HepG2 (cell line): ENCODE data around the gene PLET1. TPM values are rescaled to one million over a fixed set of nuclear protein-coding genes. Genes with fewer than 3 reads are reported as not detected.

Experiments
- EHMT2 ChIP-seq: fragments of 200-600 bp; sonication (generic); IDR thresholded peaks from 2 replicates; pipeline ENCODE4 v1.7.0; 2017; ENCODE audit warnings: antibody characterized with exemption, low read depth, low read length, borderline replicate concordance
- FOXA3 ChIP-seq: IDR thresholded peaks from 2 replicates; pipeline ENCODE4 v1.6.1; 2016; ENCODE audit warnings: missing genetic modification reagents, missing compliant biosample characterization
- GABPA ChIP-seq, 2 experiments: IDR thresholded peaks; 2 replicates each; pipeline ENCODE4 v1.6.1; 2011 to 2016; ENCODE audit warnings: low read depth in 2 of 2, low read length in 1 of 2, missing biosample characterization in 1 of 2, missing genetic modification characterization in 1 of 2
- GMEB2 ChIP-seq: IDR thresholded peaks from 2 replicates; pipeline ENCODE4 v1.6.1; 2016; ENCODE audit warnings: missing biosample characterization, missing genetic modification reagents, low read depth
- HNRNPH1 ChIP-seq: fragments of 200-400 bp; formaldehyde crosslinking; optimal IDR thresholded peaks from 2 replicates; pipeline ENCODE3; 2017; ENCODE audit warnings: mild to moderate bottlenecking, low read depth, low read length
- JARID2 ChIP-seq: sonication (generic); formaldehyde crosslinking; IDR thresholded peaks from 2 replicates; pipeline ENCODE4 v1.8.1; 2023; ENCODE audit warnings: missing genetic modification reagents, inconsistent platforms; ENCODE audit not compliant: insufficient replicate concordance
- JDP2 ChIP-seq: sonication (generic); formaldehyde crosslinking; IDR thresholded peaks from 2 replicates; pipeline ENCODE4 v1.8.1; 2022; ENCODE audit warnings: missing genetic modification reagents, borderline replicate concordance
- MAF1 ChIP-seq: sonication (generic); formaldehyde crosslinking; IDR thresholded peaks from 2 replicates; pipeline ENCODE4 v1.5.0; 2020; ENCODE audit warnings: missing genetic modification reagents, borderline replicate concordance
- MAZ ChIP-seq, 2 experiments: sonication (generic) in 1 of 2; formaldehyde crosslinking in 1 of 2; IDR thresholded peaks; 2 replicates each; pipeline versions ENCODE4 v1.5.0 to v1.6.1; 2012 to 2020; ENCODE audit warnings: low read depth in 2 of 2, mild to moderate bottlenecking in 2 of 2, borderline replicate concordance in 1 of 2, improper control_type of control experiment in 1 of 2, low read length in 1 of 2, missing genetic modification reagents in 1 of 2, moderate library complexity in 1 of 2
- MBNL3 ChIP-seq: fragments of 250-450 bp; sonication (Bioruptor Pico); conservative IDR thresholded peaks from 2 replicates; pipeline ENCODE4 v1.8.0; 2022; ENCODE audit warnings: mild to moderate bottlenecking, inconsistent platforms
- NFYC ChIP-seq: IDR thresholded peaks from 2 replicates; pipeline ENCODE4 v1.6.1; 2016; ENCODE audit warnings: missing genetic modification reagents, missing compliant biosample characterization
- SP5 ChIP-seq: IDR thresholded peaks from 2 replicates; pipeline ENCODE4 v1.6.1; 2016; ENCODE audit warnings: low read depth, borderline replicate concordance
- TRIM24 ChIP-seq: sonication (generic); formaldehyde crosslinking; IDR thresholded peaks from 2 replicates; pipeline ENCODE4 v1.8.0; 2022; ENCODE audit warnings: mild to moderate bottlenecking, missing genetic modification reagents
- ZFP91 ChIP-seq: sonication (generic); formaldehyde crosslinking; IDR thresholded peaks from 2 replicates; pipeline ENCODE4 v1.9.0; 2022; ENCODE audit warnings: missing genetic modification reagents, mild to moderate bottlenecking, borderline replicate concordance
- ZNF337 ChIP-seq: sonication (generic); formaldehyde crosslinking; IDR thresholded peaks from 2 replicates; pipeline ENCODE4 v1.5.1; 2020; ENCODE audit warnings: missing genetic modification reagents, low read depth, mild to moderate bottlenecking, borderline replicate concordance
- ZNF567 ChIP-seq: sonication (generic); formaldehyde crosslinking; IDR thresholded peaks from 2 replicates; pipeline ENCODE4 v1.8.1; 2023; ENCODE audit warnings: mild to moderate bottlenecking, missing genetic modification reagents, borderline replicate concordance
- ZNF646 ChIP-seq: sonication (generic); formaldehyde crosslinking; IDR thresholded peaks from 2 replicates; pipeline ENCODE4 v1.9.0; 2021; ENCODE audit warnings: mild to moderate bottlenecking, missing genetic modification reagents
- ZSCAN20 ChIP-seq: sonication (generic); formaldehyde crosslinking; IDR thresholded peaks from 2 replicates; pipeline ENCODE4 v1.4.0; 2020; ENCODE audit warnings: missing genetic modification reagents, mild to moderate bottlenecking, borderline replicate concordance
- polyA plus RNA-seq, 8 experiments: library from polyadenylated mRNA; depleted of rRNA in 3 of 8; stranded (reverse) in 7 of 8; unstranded in 1 of 8; fragments of >200 nt; fragmentation: Illumina TruSeq in 4 of 8; extraction: Trizol in 4 of 8; gene quantifications; 2 replicates each; pipeline versions ENCODE4 v1.2.1 to v1.2.3, GENCODE V29; 2011 to 2016; ENCODE audit warnings: low read depth in 4 of 8, missing spikeins in 1 of 8, mixed read lengths in 1 of 8; ENCODE audit not compliant: insufficient read depth in 1 of 8
- total RNA-seq, 5 experiments: library from RNA; depleted of rRNA; stranded (reverse); fragments of >200 nt; fragmentation: Illumina TruSeq; extraction: Trizol; gene quantifications; 2 replicates each; pipeline ENCODE4 v1.2.3, GENCODE V29; 2016; ENCODE audit warnings: low read depth in 1 of 5

PLET1 gene
- total and polyA plus RNA-seq, 2 of the 13 experiments (the other 11 are each of a cell fraction or from before 2014, with no cell fraction given) = not detected

- TF ChIP-seq ZNF646 (CRISPR knock-in tag) (no peak), JDP2 (CRISPR knock-in tag) (no peak), FOXA3 (CRISPR knock-in tag) (no peak; the same call in 1 of the 2 replicates), JARID2 (CRISPR knock-in tag) (no peak), MBNL3 (CRISPR knock-in tag) (no peak), GABPA (IDR thresholded peaks at IDR 0.05; ENCODE audit: low read depth, low read length) (peak; percentile 61), GABPA (CRISPR knock-in tag; IDR thresholded peaks at IDR 0.05; ENCODE audit: low read depth) (peak; percentile 80), ZNF337 (CRISPR knock-in tag) (no peak), HNRNPH1 (no peak), NFYC (peak; percentile 63), SP5 (CRISPR knock-in tag) (no peak; the same call in 1 of the 2 replicates), GMEB2 (CRISPR knock-in tag) (peak; percentile 74), ZSCAN20 (CRISPR knock-in tag) (peak; percentile 82; the same call in 1 of the 2 replicates), TRIM24 (CRISPR knock-in tag) (no peak), ZFP91 (CRISPR knock-in tag) (peak; percentile 84; the same call in 1 of the 2 replicates), MAF1 (CRISPR knock-in tag) (no peak), ZNF567 (CRISPR knock-in tag) (0 out of 2 replicates have a peak, but pooled peaks have one; percentile 84), EHMT2 (no peak), MAZ (IDR thresholded peaks at IDR 0.05; ENCODE audit: borderline replicate concordance, low read depth, low read length) (no peak), MAZ (CRISPR knock-in tag; IDR thresholded peaks at IDR 0.05; ENCODE audit: low read depth) (peak; percentile 68; the same call in 1 of the 2 replicates)
Observed at GRCh38 chr11:112226062-112226830, 34.4 kb downstream of the PLET1 start, which contains the start of gene PTS (continued).
